Measurements from ENCODE around the gene BMPR1B. TPM values are rescaled to one million over a fixed set of nuclear protein-coding genes. Genes with fewer than 3 reads are reported as not detected.

The BMPR1B gene
- total RNA-seq, 1 experiment from 2014 or later: 0.35 TPM

- Mint-ChIP-seq H3K27me3 (ENCODE audit: low read depth) (no peaks in the 10 kb centered on the region), H3K4me3 (no peak overlapping the region), H3K9me3 (no peaks in the 10 kb centered on the region), H3K36me3 (ENCODE audit: insufficient read depth in 1 of 3, low read depth in 3 of 3) (no peaks in the 10 kb centered on the region), H3K27ac (peak overlapping the region in 1 of 3 experiments; percentile 15; a peak in 1 of 7 replicates), H3K4me1 (peaks cover 6 to 23% of the 10 kb centered on the region in 2 experiments; a peak in 3 of 4 replicates)
- H2BK20ac ChIP-seq (ENCODE audit: low read depth, low read length, poor library complexity, severe bottlenecking): no peak overlapping the region
- H3K4me2 ChIP-seq (ENCODE audit: insufficient read depth, insufficient read length, low read length): no peak overlapping the region
- H4K91ac ChIP-seq (ENCODE audit: insufficient read length, low read depth, low read length): no peak overlapping the region
- no peak overlapping the region for H4K5ac ChIP-seq (ENCODE audit: insufficient read length, low read depth, low read length)
- H3K18ac ChIP-seq (ENCODE audit: insufficient read length, low read depth, low read length): no peak overlapping the region
- H3K9me3 ChIP-seq (ENCODE audit: control insufficient read depth, low read depth, low read length): no peaks in the 10 kb centered on the region
- H3K14ac ChIP-seq (ENCODE audit: insufficient read depth, low read length): no peak overlapping the region
- no peak for DNase-seq
- no peaks in the 10 kb centered on the region for H3K23me2 ChIP-seq (ENCODE audit: insufficient read length, low read depth, low read length, poor library complexity, severe bottlenecking)
- no peaks in the 10 kb centered on the region for H3K79me1 ChIP-seq (ENCODE audit: insufficient read depth, low read depth, low read length, poor library complexity, severe bottlenecking)
- H2BK15ac ChIP-seq (ENCODE audit: low read depth, low read length): no peak overlapping the region
- H3K4me1 ChIP-seq (ENCODE audit: insufficient read depth, low read length): no peaks in the 10 kb centered on the region
- no peak overlapping the region for H2AK5ac ChIP-seq (ENCODE audit: insufficient read length, low read length)
- no peaks in the 10 kb centered on the region for H3K79me2 ChIP-seq (ENCODE audit: insufficient read depth, low read length)
- H3K27ac ChIP-seq (ENCODE audit: insufficient read length, low read depth, low read length): no peak overlapping the region
- H2AFZ ChIP-seq (ENCODE audit: low read length): no peak overlapping the region
- H2BK5ac ChIP-seq (ENCODE audit: insufficient read length, low read length): no peak overlapping the region
- no peaks in the 10 kb centered on the region for H4K20me1 ChIP-seq (ENCODE audit: control insufficient read depth, insufficient read depth, insufficient read length)
- no peak overlapping the region for H2BK120ac ChIP-seq (ENCODE audit: low read depth, low read length, poor library complexity, severe bottlenecking)
- H3K27me3 ChIP-seq (ENCODE audit: insufficient read depth, low read length): no peaks in the 10 kb centered on the region
- no CpG with 5 or more reads among the region's 4 CpGs for WGBS (ENCODE audit: extremely low coverage, insufficient read length, low lambda C conversion rate)
- H3K9ac ChIP-seq (ENCODE audit: extremely low read depth, insufficient read length, low read length): no peak overlapping the region
- H3K56ac ChIP-seq (ENCODE audit: insufficient read length, low read depth, low read length): no peak overlapping the region
- H3K23ac ChIP-seq (ENCODE audit: insufficient read length, low read depth, low read length): no peak overlapping the region
- no peak overlapping the region for H4K8ac ChIP-seq (replicated peaks; ENCODE audit: insufficient read length, low read depth, low read length)
- H3K4ac ChIP-seq (ENCODE audit: low read depth, low read length): no peak overlapping the region
- TF ChIP-seq CTCF (conservative IDR thresholded peaks at IDR 0.05): no peak
- H2BK12ac ChIP-seq (ENCODE audit: insufficient read length, low read depth, low read length): no peak overlapping the region
- H3T11ph ChIP-seq (ENCODE audit: low read length): no peak overlapping the region
Measured at GRCh38 chr4:94936854-94937253, 179.1 kb downstream of the BMPR1B start.

Measured in H9 (cell line).